Sigmoid colon (tissue), 7 donors: ENCODE measurements around the gene MRM3. TPM values are rescaled to one million over a fixed set of nuclear protein-coding genes. Genes with fewer than 3 reads are reported as not detected.
A peak's percentile ranks its signal among the peaks of the same experiment; 100 is the strongest.
"Not testable (repeated sequence)": the region's sequence is repeated elsewhere in the genome, so short reads cannot be mapped to it uniquely, and the experiment has no call there.

Experiments used
- DNase-seq: peaks from one replicate; pipeline ENCODE4 v3.0.0-alpha.2; 2019
- H3K27ac ChIP-seq, 4 donors: fragments of 200-600 bp; sonication (generic); one replicate each; pipeline ENCODE4 v1.5.1; 2016 to 2019; ENCODE audit warnings: mild to moderate bottlenecking in 1 of 4
- H3K27me3 ChIP-seq, 3 donors: fragments of 200-600 bp; sonication (generic); one replicate each; pipeline ENCODE4 v1.5.1; 2019; ENCODE audit warnings: mild to moderate bottlenecking in 1 of 3
- H3K36me3 ChIP-seq, 4 donors: fragments of 200-600 bp; sonication (generic); one replicate each; pipeline ENCODE4 v1.5.1; 2016 to 2019
- H3K4me1 ChIP-seq, 4 donors: fragments of 200-600 bp; sonication (generic); one replicate each; pipeline ENCODE4 v1.5.1; 2017 to 2019
- H3K4me3 ChIP-seq, 4 donors: fragments of 200-600 bp; sonication (generic); one replicate each; pipeline ENCODE4 v1.5.1; 2017 to 2019; ENCODE audit warnings: mild to moderate bottlenecking in 2 of 4, moderate library complexity in 1 of 4
- H3K9me3 ChIP-seq, 4 donors: fragments of 200-600 bp in 3 of 4; sonication (generic) in 3 of 4; one replicate each; pipeline versions ENCODE4 v1.5.1 to v1.6.1; 2013 to 2019
- EP300 ChIP-seq, 4 donors: sonication (generic); formaldehyde crosslinking; IDR thresholded peaks; one replicate each; pipeline ENCODE4 v1.6.1; 2017; ENCODE audit warnings: antibody characterized with exemption in 4 of 4
- POLR2A ChIP-seq, 2 donors: fragments of 450-650 bp; IDR thresholded peaks; one replicate each; pipeline ENCODE4 v1.6.1; 2016; ENCODE audit warnings: antibody characterized with exemption in 2 of 2, mild to moderate bottlenecking in 2 of 2, moderate library complexity in 2 of 2
- POLR2AphosphoS5 ChIP-seq, 4 donors: sonication (generic); formaldehyde crosslinking; IDR thresholded peaks; one replicate each; pipeline ENCODE4 v1.6.1; 2017; ENCODE audit warnings: antibody characterized with exemption in 4 of 4
- WGBS, 2 donors: extraction: QIAGEN DNeasy Blood & Tissue Kit; methylation state at CpG; one replicate each; pipeline ENCODE4 v1.1.7; 2013; 5-methylcytosine and 5-hydroxymethylcytosine counted together
- intact Hi-C: fragments of 100-400 bp; cut with DNase I; formaldehyde crosslinking; loops from one replicate; pipeline ENCODE4 v1.15.1; 2023
- polyA plus RNA-seq, 3 donors: library from polyadenylated mRNA; stranded (reverse); fragments of 200-250 nt; gene quantifications; one replicate each; pipeline ENCODE4 v1.2.3, GENCODE V29; 2013
- total RNA-seq, 4 donors: library from RNA; depleted of rRNA; stranded (reverse); fragments of >200 nt; gene quantifications; one replicate each; pipeline ENCODE4 v1.1.0, GENCODE V29; 2016
- TF ChIP-seq, protein P1 (sequence below), 4 experiments: fragments of 450-650 bp in 3 of 4; fragments of 200-600 bp in 1 of 4; IDR thresholded peaks; one replicate each; pipeline ENCODE4 v1.5.1; 2016 to 2019; ENCODE audit warnings: antibody characterized with exemption in 4 of 4, mild to moderate bottlenecking in 3 of 4, moderate library complexity in 2 of 4
- donor health status: healthy with polysubstance abuse.
- donor health status: Bipolar disorder and iron deficiency.
- donor health status: healthy.

The MRM3 gene
- total and polyA plus RNA-seq, 7 donors = 10.4 to 22.4 (median 17.1) TPM

DNA sequence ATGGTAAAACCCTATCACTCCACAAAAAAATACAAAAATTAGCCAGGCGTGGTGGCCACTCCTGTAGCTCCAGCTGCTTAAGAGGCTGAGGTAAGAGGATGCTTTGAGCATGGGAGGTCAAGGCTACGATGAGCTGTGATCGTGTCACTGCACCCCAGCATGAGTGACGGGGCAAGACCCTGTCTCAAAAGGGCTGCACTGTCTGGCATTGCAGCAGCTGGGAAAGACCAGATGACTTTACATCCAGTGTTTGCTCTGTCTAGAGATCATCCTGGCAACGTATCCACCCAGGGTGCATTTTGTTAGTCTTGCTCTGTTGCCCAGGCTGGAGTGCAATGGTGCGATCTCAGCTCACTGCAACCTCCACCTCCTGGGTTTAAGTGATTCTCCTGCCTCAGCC, 52.0 kb downstream of the MRM3 start:
- no peaks in the 10 kb centered on the region for H3K36me3 ChIP-seq
- WGBS, 2 donors = 83 to 87% methylated on average over 6 of the region's 6 CpGs
- peaks cover 0 to 36% (median 23%) of the 10 kb centered on the region in 4 donors for H3K4me1 ChIP-seq
- intact Hi-C loops = no loop called here
- TF ChIP-seq EP300 (IDR thresholded peaks at IDR 0.05) (no peak), POLR2A (IDR thresholded peaks at IDR 0.05) (no peak), POLR2AphosphoS5 (IDR thresholded peaks at IDR 0.05) (no peak)
- TF ChIP-seq, protein P1, sequence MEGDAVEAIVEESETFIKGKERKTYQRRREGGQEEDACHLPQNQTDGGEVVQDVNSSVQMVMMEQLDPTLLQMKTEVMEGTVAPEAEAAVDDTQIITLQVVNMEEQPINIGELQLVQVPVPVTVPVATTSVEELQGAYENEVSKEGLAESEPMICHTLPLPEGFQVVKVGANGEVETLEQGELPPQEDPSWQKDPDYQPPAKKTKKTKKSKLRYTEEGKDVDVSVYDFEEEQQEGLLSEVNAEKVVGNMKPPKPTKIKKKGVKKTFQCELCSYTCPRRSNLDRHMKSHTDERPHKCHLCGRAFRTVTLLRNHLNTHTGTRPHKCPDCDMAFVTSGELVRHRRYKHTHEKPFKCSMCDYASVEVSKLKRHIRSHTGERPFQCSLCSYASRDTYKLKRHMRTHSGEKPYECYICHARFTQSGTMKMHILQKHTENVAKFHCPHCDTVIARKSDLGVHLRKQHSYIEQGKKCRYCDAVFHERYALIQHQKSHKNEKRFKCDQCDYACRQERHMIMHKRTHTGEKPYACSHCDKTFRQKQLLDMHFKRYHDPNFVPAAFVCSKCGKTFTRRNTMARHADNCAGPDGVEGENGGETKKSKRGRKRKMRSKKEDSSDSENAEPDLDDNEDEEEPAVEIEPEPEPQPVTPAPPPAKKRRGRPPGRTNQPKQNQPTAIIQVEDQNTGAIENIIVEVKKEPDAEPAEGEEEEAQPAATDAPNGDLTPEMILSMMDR (IDR thresholded peaks at IDR 0.05) = no peak
- H3K27ac ChIP-seq = peak overlapping the region; percentile 67 to 83 (median 80)
- DNase-seq = no peak
- H3K27me3 ChIP-seq = no peaks in the 10 kb centered on the region
- H3K9me3 ChIP-seq = no peaks in the 10 kb centered on the region
- no peak overlapping the region for H3K4me3 ChIP-seq

DNA sequence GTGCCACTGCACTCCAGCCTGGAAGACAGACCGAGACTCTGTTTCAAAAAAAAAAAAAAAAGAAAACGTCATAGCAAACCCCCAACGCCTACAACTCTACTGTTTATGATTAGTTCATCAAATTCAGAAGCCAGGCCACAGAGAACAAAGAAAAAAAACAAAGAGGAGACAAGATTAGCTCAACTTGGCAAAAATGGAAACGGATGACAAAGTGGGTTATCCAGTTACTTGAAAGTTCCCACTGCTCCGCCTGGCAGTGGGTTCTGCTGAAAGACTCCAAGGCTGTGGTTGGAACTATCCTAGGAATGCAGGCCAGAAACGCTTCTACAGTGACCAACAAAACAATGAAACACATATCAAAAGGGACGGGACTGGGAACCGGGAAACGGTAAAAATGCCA, 53.1 kb downstream of the MRM3 start:
- no peaks in the 10 kb centered on the region for H3K9me3 ChIP-seq
- intact Hi-C loops = no loop called here
- peaks cover 0 to 36% (median 23%) of the 10 kb centered on the region in 4 donors for H3K4me1 ChIP-seq
- H3K27ac ChIP-seq = peak overlapping the region; percentile 67 to 83 (median 80)
- TF ChIP-seq, protein P1 (IDR thresholded peaks at IDR 0.05) = no peak
- TF ChIP-seq POLR2A (IDR thresholded peaks at IDR 0.05) (no peak), POLR2AphosphoS5 (IDR thresholded peaks at IDR 0.05) (peak in 3 of 4 donors; percentile 41 to 62 (median 46)), EP300 (IDR thresholded peaks at IDR 0.05) (peak in 2 of 4 donors; percentile 15 to 37)
- DNase-seq = peak; percentile 81
- no peaks in the 10 kb centered on the region for H3K36me3 ChIP-seq
- 64 to 66% methylated on average over 9 of the region's 9 CpGs for WGBS, 2 donors
- no peaks in the 10 kb centered on the region for H3K27me3 ChIP-seq
- H3K4me3 ChIP-seq = no peak overlapping the region

DNA sequence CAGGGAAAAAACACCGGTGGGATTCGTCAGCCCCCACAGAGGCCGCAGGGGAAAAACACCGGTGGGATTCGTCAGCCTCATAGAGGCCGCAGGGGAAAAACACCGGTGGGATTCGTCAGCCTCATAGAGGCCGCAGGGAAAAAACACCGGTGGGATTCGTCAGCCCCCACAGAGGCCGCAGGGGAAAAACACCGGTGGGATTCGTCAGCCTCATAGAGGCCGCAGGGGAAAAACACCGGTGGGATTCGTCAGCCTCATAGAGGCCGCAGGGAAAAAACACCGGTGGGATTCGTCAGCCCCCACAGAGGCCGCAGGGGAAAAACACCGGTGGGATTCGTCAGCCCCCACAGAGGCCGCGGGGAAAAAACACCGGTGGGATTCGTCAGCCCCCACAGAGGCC, 53.6 kb downstream of the MRM3 start:
- intact Hi-C loops = loop anchor here (1.0 kb wide), 1 partner anchor 27 kb away; no protein-coding TSS in a partner anchor
- H3K36me3 ChIP-seq, DNase-seq, H3K4me3 ChIP-seq, H3K27me3 ChIP-seq, H3K9me3 ChIP-seq: not testable (repeated sequence)
- Histone ChIP-seq H3K27ac (peak overlapping the region; percentile 70 to 83 (median 80)), H3K4me1 (peaks cover 0 to 39% (median 23%) of the 10 kb centered on the region in 4 donors)
- WGBS, 2 donors = 30 to 87% methylated on average over 4 to 11 of the region's 27 CpGs

DNA sequence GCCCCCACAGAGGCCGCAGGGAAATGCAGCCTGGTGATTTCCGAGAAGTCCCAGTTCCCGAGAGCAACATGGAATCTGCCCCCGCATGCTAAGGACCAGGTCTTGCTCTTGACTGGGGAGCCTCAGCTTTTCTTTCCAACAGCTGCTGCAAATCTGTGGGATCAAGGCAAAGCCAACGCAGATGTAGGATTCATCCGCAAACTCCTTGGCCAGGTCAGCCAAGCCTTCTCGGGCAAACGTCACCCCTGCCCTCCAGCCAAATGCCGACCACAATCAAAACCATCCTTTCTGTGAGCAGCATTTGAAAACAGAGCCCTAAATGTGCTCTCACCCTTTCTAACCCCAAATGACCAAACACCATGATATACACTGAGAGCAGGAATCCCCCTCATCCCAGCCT, 54.0 kb downstream of the MRM3 start:
- Histone ChIP-seq H3K27me3 (no peaks in the 10 kb centered on the region), H3K9me3 (no peaks in the 10 kb centered on the region), H3K4me1 (peaks cover 0 to 43% (median 23%) of the 10 kb centered on the region in 4 donors), H3K27ac (peak overlapping the region; percentile 70 to 83 (median 80)), H3K4me3 (no peak overlapping the region), H3K36me3 (no peaks in the 10 kb centered on the region)
- intact Hi-C loops = loop anchor here (1.0 kb wide), 1 partner anchor 26 kb away; no protein-coding TSS in a partner anchor
- TF ChIP-seq POLR2AphosphoS5 (IDR thresholded peaks at IDR 0.05) = peak in 1 of 4 donors; percentile 16
- TF ChIP-seq, protein P1 (IDR thresholded peaks at IDR 0.05) = no peak
- DNase-seq = no peak
- WGBS, 2 donors = 74 to 81% methylated on average over 9 of the region's 9 CpGs

DNA sequence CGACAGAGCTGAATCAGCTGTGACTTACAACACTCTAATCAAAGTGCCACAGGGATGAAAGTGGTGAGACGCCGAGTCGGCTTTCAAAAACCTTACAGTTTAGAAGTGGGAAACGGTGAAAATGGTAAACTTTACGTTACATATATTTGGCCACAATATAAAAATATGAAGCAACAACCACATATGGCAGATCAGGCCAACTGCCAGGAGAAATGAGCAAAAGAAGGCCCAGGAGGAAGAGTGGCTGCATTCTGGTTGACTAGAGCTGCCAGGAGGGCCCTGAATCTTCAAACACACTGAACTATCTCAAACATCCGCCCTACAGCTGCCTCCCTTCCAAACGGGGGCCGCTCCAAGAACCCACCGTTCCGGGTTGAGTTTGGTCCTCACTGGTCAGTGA, 56.3 kb downstream of the MRM3 start:
- 86 to 89% methylated on average over 11 of the region's 11 CpGs for WGBS, 2 donors
- peak overlapping the region in 2 of 4 donors; percentile 83 for H3K27ac ChIP-seq
- TF ChIP-seq, protein P1 (IDR thresholded peaks at IDR 0.05) = no peak
- TF ChIP-seq POLR2AphosphoS5 (IDR thresholded peaks at IDR 0.05) = no peak
- no peak for TF ChIP-seq EP300 (IDR thresholded peaks at IDR 0.05)
- no peak for TF ChIP-seq POLR2A (IDR thresholded peaks at IDR 0.05)
- no peaks in the 10 kb centered on the region for H3K9me3 ChIP-seq
- DNase-seq = no peak
- no peaks in the 10 kb centered on the region for H3K36me3 ChIP-seq
- intact Hi-C loops = no loop called here
- peaks cover 0 to 44% (median 37%) of the 10 kb centered on the region in 4 donors for H3K4me1 ChIP-seq
- H3K4me3 ChIP-seq = no peak overlapping the region
- no peaks in the 10 kb centered on the region for H3K27me3 ChIP-seq
